ENCODE results near the gene KLHDC8A.

- TF ChIP-seq CTCF (IDR thresholded peaks at IDR 0.05; ENCODE audit: low read depth, low read length), result no peak
- TF ChIP-seq EZH2phosphoT487 (IDR thresholded peaks at IDR 0.05; ENCODE audit: low read depth), result no peak
Observed at GRCh38 chr1:205294934-205295333, 61.8 kb downstream of the KLHDC8A start.
